Neuronal stem cell (in vitro differentiated cells): Measurements from ENCODE around the gene WDFY3.

Experiments
- DNase-seq: peaks from one replicate; pipeline ENCODE4 v3.0.0-alpha.2; 2013; ENCODE audit warnings: low spot score
- H2AFZ ChIP-seq: one replicate; pipeline ENCODE4 v1.6.1; 2013; ENCODE audit warnings: mild to moderate bottlenecking, low read length, inconsistent platforms
- H2AK5ac ChIP-seq: 2 replicates; pipeline ENCODE4 v1.6.1; 2013; ENCODE audit warnings: low read depth, mild to moderate bottlenecking, inconsistent platforms, low read length, moderate library complexity, mixed read lengths
- H2BK120ac ChIP-seq: 2 replicates; pipeline ENCODE4 v1.6.1; 2013; ENCODE audit warnings: low read depth, mild to moderate bottlenecking, inconsistent platforms, low read length, moderate library complexity, mixed read lengths
- H2BK12ac ChIP-seq: one replicate; pipeline ENCODE4 v1.6.1; 2013; ENCODE audit warnings: low read length, inconsistent platforms
- H2BK15ac ChIP-seq: 2 replicates; pipeline ENCODE4 v1.6.1; 2013; ENCODE audit warnings: mild to moderate bottlenecking, low read length, inconsistent platforms, mixed read lengths
- H2BK5ac ChIP-seq: one replicate; pipeline ENCODE4 v1.6.1; 2013; ENCODE audit warnings: inconsistent platforms, mild to moderate bottlenecking, low read length, moderate library complexity
- H3K14ac ChIP-seq: one replicate; pipeline ENCODE4 v1.6.1; 2013; ENCODE audit warnings: low read length, inconsistent platforms
- H3K18ac ChIP-seq: 2 replicates; pipeline ENCODE4 v1.6.1; 2013; ENCODE audit warnings: low read length, inconsistent platforms
- H3K23ac ChIP-seq: 2 replicates; pipeline ENCODE4 v1.6.1; 2013; ENCODE audit warnings: low read depth, mild to moderate bottlenecking, mixed read lengths, low read length, inconsistent platforms; ENCODE audit not compliant: poor library complexity
- H3K27ac ChIP-seq: replicated peaks from 3 replicates; pipeline ENCODE4 v1.5.1; 2013; ENCODE audit warnings: low read length, inconsistent platforms
- H3K27me3 ChIP-seq, 3 experiments: 2 replicates each; pipeline ENCODE4 v1.6.1; 2013; ENCODE audit warnings: low read length in 3 of 3, mild to moderate bottlenecking in 2 of 3, inconsistent platforms in 1 of 3, low read depth in 1 of 3, mixed read lengths in 1 of 3, moderate library complexity in 1 of 3; ENCODE audit not compliant: control insufficient read depth in 3 of 3, insufficient read depth in 3 of 3
- H3K36me3 ChIP-seq, 2 donors: replicated peaks in 1 of 2; 2 replicates each; pipeline ENCODE4 v1.6.1; 2013; ENCODE audit warnings: low read length in 2 of 2; ENCODE audit not compliant: control insufficient read depth in 2 of 2, insufficient read depth in 2 of 2
- H3K4ac ChIP-seq: 2 replicates; pipeline ENCODE4 v1.6.1; 2013; ENCODE audit warnings: inconsistent platforms, mild to moderate bottlenecking, low read length, moderate library complexity
- H3K4me1 ChIP-seq, 2 donors: 1 replicate in 1 of 2; 2 replicates in 1 of 2; pipeline ENCODE4 v1.6.1; 2013; ENCODE audit warnings: low read length in 2 of 2, low read depth in 1 of 2; ENCODE audit not compliant: control insufficient read depth in 2 of 2, insufficient read depth in 1 of 2
- H3K4me2 ChIP-seq: one replicate; pipeline ENCODE4 v1.6.1; 2013; ENCODE audit warnings: mild to moderate bottlenecking, low read length, inconsistent platforms; ENCODE audit not compliant: insufficient read depth, poor library complexity, severe bottlenecking
- H3K4me3 ChIP-seq, 2 donors: 2 replicates each; pipeline ENCODE4 v1.5.1; 2013; ENCODE audit warnings: low read length in 2 of 2, mild to moderate bottlenecking in 2 of 2, inconsistent platforms in 1 of 2, moderate library complexity in 1 of 2
- H3K79me1 ChIP-seq: one replicate; pipeline ENCODE4 v1.6.1; 2013; ENCODE audit warnings: low read depth, mild to moderate bottlenecking, inconsistent platforms, low read length, moderate library complexity
- H3K9ac ChIP-seq: one replicate; pipeline ENCODE4 v1.6.1; 2013; ENCODE audit warnings: mild to moderate bottlenecking, low read depth, low read length, inconsistent platforms; ENCODE audit not compliant: poor library complexity
- H3K9me3 ChIP-seq, 2 donors: replicated peaks in 1 of 2; 2 replicates each; pipeline versions ENCODE3 to v1.6.1; 2013; ENCODE audit warnings: low read length in 2 of 2, mild to moderate bottlenecking in 2 of 2, inconsistent platforms in 1 of 2, low read depth in 1 of 2, mixed read lengths in 1 of 2, moderate library complexity in 1 of 2; ENCODE audit not compliant: control insufficient read depth in 2 of 2, insufficient read depth in 1 of 2
- H4K8ac ChIP-seq: one replicate; pipeline ENCODE4 v1.6.1; 2013; ENCODE audit warnings: low read depth, mild to moderate bottlenecking, inconsistent platforms, low read length, moderate library complexity
- H4K91ac ChIP-seq: one replicate; pipeline ENCODE4 v1.6.1; 2013; ENCODE audit warnings: low read length, low read depth, mild to moderate bottlenecking, inconsistent platforms; ENCODE audit not compliant: poor library complexity
- WGBS, 2 donors: extraction: QIAGEN DNeasy Blood & Tissue Kit; methylation state at CpG; one replicate each; pipeline ENCODE4 v1.1.7; 2013; ENCODE audit warnings: missing lambda C conversion rate in 2 of 2, mixed read lengths in 1 of 2; ENCODE audit not compliant: insufficient read length in 2 of 2, insufficient replicate concordance in 1 of 2; ENCODE audit errors: extremely low coverage in 2 of 2; 5-methylcytosine and 5-hydroxymethylcytosine counted together

The WDFY3 gene

DNA sequence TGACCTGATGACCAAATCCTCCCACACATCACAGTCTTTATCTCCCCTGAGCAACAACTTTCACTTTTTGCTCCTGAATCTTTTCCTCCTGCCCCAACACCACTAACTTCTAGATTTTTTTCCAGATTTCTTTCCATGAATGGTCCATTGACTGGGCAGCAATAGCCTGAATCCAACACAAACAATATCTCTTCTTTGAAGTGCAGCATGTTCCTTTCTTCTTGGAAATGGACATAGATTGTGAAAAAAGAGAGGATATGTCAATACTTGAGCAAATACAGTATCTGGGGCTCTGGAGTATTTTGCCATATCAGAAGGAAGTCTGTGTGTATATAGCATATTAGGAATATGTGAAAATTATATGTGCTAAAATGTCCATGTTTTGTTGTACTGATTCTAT, 328.4 kb downstream of the WDFY3 start:
- no peak overlapping the region for H2BK5ac ChIP-seq
- no peak overlapping the region for H4K91ac ChIP-seq
- no peak overlapping the region for H2BK12ac ChIP-seq
- no peak overlapping the region for H3K23ac ChIP-seq
- H3K18ac ChIP-seq: no peak overlapping the region
- no peak overlapping the region for H2AFZ ChIP-seq
- DNase-seq: no peak
- no peaks in the 10 kb centered on the region for H3K79me1 ChIP-seq
- H3K9me3 ChIP-seq: peaks cover 0 to 3% of the 10 kb centered on the region in 2 donors
- H3K4me3 ChIP-seq: no peak overlapping the region
- no peak overlapping the region for H2AK5ac ChIP-seq
- no peaks in the 10 kb centered on the region for H3K36me3 ChIP-seq
- H3K4me1 ChIP-seq: no peaks in the 10 kb centered on the region
- no peak overlapping the region for H3K4me2 ChIP-seq
- H3K27me3 ChIP-seq: no peaks in the 10 kb centered on the region
- no peak overlapping the region for H2BK15ac ChIP-seq
- H3K9ac ChIP-seq: no peak overlapping the region
- H4K8ac ChIP-seq: no peak overlapping the region
- H2BK120ac ChIP-seq: no peak overlapping the region
- no peak overlapping the region for H3K4ac ChIP-seq
- no peak overlapping the region for H3K14ac ChIP-seq
- no peak overlapping the region for H3K27ac ChIP-seq

DNA sequence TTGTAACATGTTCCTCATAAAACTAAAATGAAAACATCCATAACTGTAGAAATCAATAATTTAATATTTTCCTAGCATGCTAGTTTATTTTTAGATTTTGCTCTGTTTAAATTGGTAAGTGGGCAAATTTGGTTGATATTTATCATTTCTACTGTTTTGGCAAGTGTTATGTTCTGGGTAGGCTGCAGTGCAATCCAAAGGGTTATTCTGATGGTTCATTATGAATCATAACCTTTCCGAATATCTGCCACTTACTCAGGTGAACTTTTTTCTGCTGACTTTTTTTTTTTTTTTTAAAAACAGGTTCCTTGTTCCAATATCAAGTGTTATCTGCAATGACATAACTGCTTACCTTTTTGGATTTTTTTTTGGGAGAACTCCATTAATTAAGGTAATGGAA, 331.5 kb downstream of the WDFY3 start:
- no peak overlapping the region for H3K4me3 ChIP-seq
- peaks cover 0 to 3% of the 10 kb centered on the region in 2 donors for H3K9me3 ChIP-seq
- no peak overlapping the region for H2BK120ac ChIP-seq
- no peak overlapping the region for H3K4ac ChIP-seq
- H3K27ac ChIP-seq: no peak overlapping the region
- H2AFZ ChIP-seq: no peak overlapping the region
- no peak overlapping the region for H2AK5ac ChIP-seq
- H3K4me1 ChIP-seq: no peaks in the 10 kb centered on the region
- H3K27me3 ChIP-seq: no peaks in the 10 kb centered on the region
- no peak overlapping the region for H2BK12ac ChIP-seq
- H3K9ac ChIP-seq: no peak overlapping the region
- H3K23ac ChIP-seq: no peak overlapping the region
- no peak overlapping the region for H2BK5ac ChIP-seq
- H3K18ac ChIP-seq: no peak overlapping the region
- H3K4me2 ChIP-seq: no peak overlapping the region
- H4K8ac ChIP-seq: no peak overlapping the region
- no peak overlapping the region for H2BK15ac ChIP-seq
- WGBS, 2 donors: no CpG with 5 or more reads among the region's 1 CpG
- no peaks in the 10 kb centered on the region for H3K79me1 ChIP-seq
- H4K91ac ChIP-seq: no peak overlapping the region
- no peak overlapping the region for H3K14ac ChIP-seq
- H3K36me3 ChIP-seq: no peaks in the 10 kb centered on the region
- DNase-seq: no peak

DNA sequence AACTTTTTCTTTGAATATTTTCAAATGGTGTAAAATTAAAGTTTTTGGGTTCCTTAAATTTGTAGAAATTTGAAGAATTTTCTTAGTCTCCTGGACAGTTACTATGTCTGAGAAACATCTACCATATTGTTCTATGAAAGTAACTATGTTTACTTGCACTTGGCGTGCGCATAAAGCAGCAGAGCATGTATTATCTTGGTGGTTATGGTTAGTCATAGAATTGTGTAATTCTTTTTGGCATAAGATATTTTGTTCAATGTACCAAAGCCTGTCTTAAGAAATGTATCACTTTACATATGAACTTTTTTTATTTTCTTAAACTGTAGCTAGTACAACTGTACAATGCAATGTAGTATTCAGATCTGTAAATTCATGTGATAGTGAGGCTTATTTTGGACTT, 334.4 kb downstream of the WDFY3 start:
- DNase-seq: no peak
- Histone ChIP-seq H4K91ac (no peak overlapping the region), H3K4me3 (no peak overlapping the region), H3K23ac (no peak overlapping the region), H2BK15ac (no peak overlapping the region), H3K18ac (no peak overlapping the region), H2AK5ac (no peak overlapping the region), H3K79me1 (no peaks in the 10 kb centered on the region), H2BK120ac (no peak overlapping the region), H3K4me1 (no peaks in the 10 kb centered on the region), H3K4me2 (no peak overlapping the region), H2BK12ac (no peak overlapping the region), H2BK5ac (no peak overlapping the region), H3K14ac (no peak overlapping the region), H3K9me3 (no peaks in the 10 kb centered on the region), H4K8ac (no peak overlapping the region), H2AFZ (no peak overlapping the region), H3K9ac (no peak overlapping the region), H3K4ac (no peak overlapping the region), H3K27ac (no peak overlapping the region), H3K36me3 (no peaks in the 10 kb centered on the region), H3K27me3 (no peaks in the 10 kb centered on the region)
- no CpG with 5 or more reads among the region's 2 CpGs for whole genome bisulfite sequencing, 2 donors

DNA sequence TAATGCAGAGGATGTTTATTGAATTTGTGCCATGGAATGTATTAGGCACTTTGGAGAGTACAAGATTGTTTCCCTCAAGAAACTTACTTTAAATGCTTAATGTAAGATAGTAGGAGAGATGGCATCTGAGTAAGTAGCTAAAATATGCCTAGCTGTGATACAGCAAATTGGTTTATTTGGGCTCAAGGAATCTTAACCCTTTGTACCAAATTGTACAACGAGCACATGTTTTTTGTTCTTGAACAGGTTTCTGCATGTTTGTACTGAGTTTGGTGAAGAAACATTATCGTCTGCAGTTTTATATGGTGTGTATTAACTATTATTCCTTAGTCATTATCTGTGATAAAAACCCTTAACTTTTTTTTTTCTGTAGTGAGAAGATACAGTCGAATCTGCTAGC, 334.9 kb downstream of the WDFY3 start:
- Histone ChIP-seq H2BK15ac (no peak overlapping the region), H2BK120ac (no peak overlapping the region), H2BK12ac (no peak overlapping the region), H3K4me3 (no peak overlapping the region), H3K23ac (no peak overlapping the region), H3K27ac (no peak overlapping the region), H3K4me1 (no peaks in the 10 kb centered on the region), H2AK5ac (no peak overlapping the region), H3K9me3 (no peaks in the 10 kb centered on the region), H4K91ac (no peak overlapping the region), H3K4ac (no peak overlapping the region), H4K8ac (no peak overlapping the region), H3K36me3 (no peaks in the 10 kb centered on the region), H2AFZ (no peak overlapping the region), H3K14ac (no peak overlapping the region), H3K9ac (no peak overlapping the region), H3K18ac (no peak overlapping the region), H2BK5ac (no peak overlapping the region), H3K4me2 (no peak overlapping the region), H3K79me1 (no peaks in the 10 kb centered on the region), H3K27me3 (no peaks in the 10 kb centered on the region)
- no peak for DNase-seq
- WGBS, 2 donors: no CpG with 5 or more reads among the region's 3 CpGs
